GM12878 (cell line): ENCODE measurements around the gene ATP6V0A4. TPM values are rescaled to one million over a fixed set of nuclear protein-coding genes. Genes with fewer than 3 reads are reported as not detected.

ENCODE experiments used
- ATAC-seq: fragments of 200-7000 bp; cut with Tn5 transposase; 3 replicates; pipeline ENCODE4 v1.9.1; 2020; ENCODE audit warnings: mild to moderate bottlenecking, moderate library complexity
- BruUV-seq: library from RNA; stranded (reverse); fragments of 400-500 nt; replicated peaks from 2 replicates; lab custom pipeline; 2021; lab: Mats Ljungman, UMichigan
- CTCF ChIA-PET: fragments of 300-600 bp; sonication (Branson Sonifier 250); formaldehyde crosslinking; extraction: SDS; loops from one replicate; lab custom pipeline; 2021; ENCODE audit warnings: inconsistent platforms; lab: Yijun Ruan, JAX
- POLR2A ChIA-PET: fragments of 350-600 bp; formaldehyde crosslinking; extraction: SDS; loops from one replicate; lab custom pipeline; 2021; ENCODE audit warnings: inconsistent platforms; lab: Charles Lee
- RAD21 ChIA-PET: fragments of 300-600 bp; sonication (Branson Sonifier 250); formaldehyde crosslinking; loops from one replicate; lab custom pipeline; 2023; ENCODE audit warnings: antibody characterized with exemption; ENCODE audit not compliant: unreplicated experiment; lab: Charles Lee
- SMC1A ChIA-PET: fragments of 300-600 bp; sonication (Branson Sonifier 250); formaldehyde crosslinking; loops from one replicate; lab custom pipeline; 2023; ENCODE audit not compliant: unreplicated experiment, uncharacterized antibody; lab: Charles Lee
- DNase-seq: peaks from one replicate; pipeline ENCODE4 v3.0.0-alpha.2; 2011; ENCODE audit warnings: low read depth, low spot score
- FAIRE-seq: peaks from 3 replicates; lab custom pipeline; 2011; peaks lifted over from hg19 to GRCh38; lab: Jason Lieb, UNC
- H2AFZ ChIP-seq: 2 replicates; pipeline ENCODE4 v1.6.0; 2011; ENCODE audit warnings: low read depth, low read length, control low read depth; ENCODE audit not compliant: control insufficient read depth
- H3K27ac ChIP-seq: 2 replicates; pipeline ENCODE4 v1.5.1; 2011; ENCODE audit warnings: control low read depth; ENCODE audit not compliant: control insufficient read depth, insufficient read depth
- H3K27me3 ChIP-seq, 2 experiments: replicated peaks in 1 of 2; 2 replicates each; pipeline versions ENCODE4 v1.6.0 to v1.6.1; 2011; ENCODE audit warnings: low read length in 1 of 2; ENCODE audit not compliant: control insufficient read depth in 2 of 2, insufficient read depth in 2 of 2
- H3K36me3 ChIP-seq, 2 experiments: 2 replicates each; pipeline ENCODE4 v1.5.1; 2011; ENCODE audit warnings: low read length in 1 of 2; ENCODE audit not compliant: control insufficient read depth in 2 of 2, insufficient read depth in 2 of 2
- H3K4me1 ChIP-seq: 2 replicates; pipeline ENCODE4 v1.6.1; 2011; ENCODE audit warnings: mild to moderate bottlenecking, low read length, moderate library complexity, mixed read lengths; ENCODE audit not compliant: control insufficient read depth, insufficient read depth
- H3K4me2 ChIP-seq: 2 replicates; pipeline ENCODE4 v1.6.0; 2011; ENCODE audit warnings: control low read depth; ENCODE audit not compliant: control insufficient read depth, insufficient read depth
- H3K4me3 ChIP-seq: fragments of 200-600 bp; sonication (generic); 2 replicates; pipeline ENCODE4 v1.5.1; 2016
- H3K79me2 ChIP-seq: 2 replicates; pipeline ENCODE4 v1.6.0; 2011; ENCODE audit warnings: low read length; ENCODE audit not compliant: control insufficient read depth, insufficient read depth
- H3K9ac ChIP-seq: 2 replicates; pipeline ENCODE4 v1.8.0; 2011; ENCODE audit warnings: low read length, control low read depth, mixed read lengths; ENCODE audit not compliant: control insufficient read depth, insufficient read depth
- H3K9me3 ChIP-seq: replicated peaks from 3 replicates; pipeline ENCODE4 v1.5.1; 2011; ENCODE audit warnings: mild to moderate bottlenecking, low read length; ENCODE audit not compliant: control insufficient read depth, insufficient read depth
- H4K20me1 ChIP-seq: 2 replicates; pipeline ENCODE4 v1.6.0; 2011; ENCODE audit not compliant: control insufficient read depth, insufficient read depth
- ESRRA ChIP-seq: IDR thresholded peaks from 2 replicates; pipeline ENCODE4 v1.6.1; 2012; ENCODE audit warnings: mild to moderate bottlenecking, low read length, improper control_type of control experiment
- FOXM1 ChIP-seq: IDR thresholded peaks from 2 replicates; pipeline ENCODE4 v1.6.1; 2012; ENCODE audit warnings: low read depth, mild to moderate bottlenecking, inconsistent platforms, low read length, moderate library complexity
- GATAD2B ChIP-seq: fragments of 450-650 bp; conservative IDR thresholded peaks from 2 replicates; pipeline ENCODE4 v1.6.1; 2017; ENCODE audit warnings: low read depth, mild to moderate bottlenecking, moderate library complexity
- NR2C1 ChIP-seq: fragments of 450-650 bp; IDR thresholded peaks from 2 replicates; pipeline ENCODE4 v1.6.1; 2017; ENCODE audit warnings: antibody characterized with exemption, mild to moderate bottlenecking, moderate library complexity
- WGBS: methylation state at CpG from one replicate; pipeline ENCODE4 v1.1.6; 2016; ENCODE audit warnings: low lambda C conversion rate; ENCODE audit not compliant: insufficient replicate concordance, insufficient coverage; ENCODE audit errors: missing lambda C conversion rate; 5-methylcytosine and 5-hydroxymethylcytosine counted together
- in situ Hi-C: fragments of 300-500 bp; cut with MboI; formaldehyde crosslinking; loops from 9 replicates; pipeline ENCODE4 v1.14.3; 2018; ENCODE audit warnings: mixed read lengths
- intact Hi-C: fragments of 100-400 bp; cut with micrococcal nuclease; formaldehyde crosslinking; loops from one replicate; pipeline ENCODE4 v1.14.2; 2022; ENCODE audit not compliant: unreplicated experiment
- polyA plus RNA-seq, 11 experiments: library from polyadenylated mRNA; depleted of rRNA in 4 of 11; unstranded in 6 of 11; stranded (reverse) in 5 of 11; fragments of >200 nt; fragmentation: Nextera tagmentation in 4 of 11; fragmentation: Illumina TruSeq in 1 of 11; extraction: Ambion mirVana in 4 of 11; extraction: Trizol in 1 of 11; gene quantifications; 1 replicate in 1 of 11; 2 replicates in 10 of 11; pipeline versions ENCODE4 v1.2.1 to v1.2.3, GENCODE V29; 2011 to 2016; ENCODE audit warnings: inconsistent platforms in 2 of 11, missing spikeins in 2 of 11, low read depth in 1 of 11
- total RNA-seq, 4 experiments: library from RNA; depleted of rRNA in 3 of 4; stranded (reverse); fragments of >200 nt in 3 of 4; fragmentation: Illumina TruSeq in 1 of 4; extraction: Trizol in 1 of 4; gene quantifications; 2 replicates each; pipeline versions ENCODE4 v1.2.1 to v1.2.3, GENCODE V29; 2013 to 2021
- TF ChIP-seq, protein P1 (sequence below): fragments of 450-650 bp; IDR thresholded peaks from 2 replicates; pipeline ENCODE4 v1.6.1; 2017; ENCODE audit warnings: antibody characterized with exemption, mild to moderate bottlenecking, moderate library complexity

The ATP6V0A4 gene
- total and polyA plus RNA-seq, 10 of the 15 experiments (the other 5 are each of a cell fraction or from before 2014, with no cell fraction given), result not detected

DNA sequence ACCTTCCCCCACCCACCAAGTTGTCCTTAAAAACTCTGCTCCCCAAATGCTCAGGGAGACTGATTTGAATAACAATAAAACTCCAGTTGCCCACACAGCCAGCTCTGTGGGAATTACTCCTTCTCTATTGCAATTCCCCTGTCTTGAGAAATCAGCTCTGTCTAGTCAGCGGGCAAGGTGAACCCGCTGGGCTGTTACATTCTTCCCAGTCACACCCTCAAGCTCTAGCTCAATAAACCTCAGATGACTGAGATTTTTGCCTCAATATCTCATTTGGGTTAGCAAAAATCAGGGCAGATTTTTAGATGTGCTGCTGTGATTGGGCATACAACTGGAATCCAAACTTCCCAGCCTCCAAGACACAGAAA is 129.8 kb downstream of the ATP6V0A4 start:
- ChIA-PET POLR2A (no interaction called here), CTCF (no interaction called here), SMC1A (no interaction called here), RAD21 (interaction anchor here (0.6 kb wide), 1 partner anchor 414 kb away, joined by 3 read pairs; no protein-coding TSS in a partner anchor)
- Histone ChIP-seq H3K4me2 (no peak overlapping the region), H3K27me3 (no peaks in the 10 kb centered on the region), H3K9ac (no peak overlapping the region), H3K27ac (no peak overlapping the region), H3K4me1 (no peaks in the 10 kb centered on the region), H2AFZ (no peak overlapping the region), H3K79me2 (no peaks in the 10 kb centered on the region), H4K20me1 (no peaks in the 10 kb centered on the region), H3K36me3 (no peaks in the 10 kb centered on the region), H3K9me3 (no peaks in the 10 kb centered on the region; the same call in 2 of the 3 replicates), H3K4me3 (no peak overlapping the region)
- WGBS, result 100% methylated on average over 2 of the region's 2 CpGs
- TF ChIP-seq GATAD2B (no peak), FOXM1 (no peak), NR2C1 (no peak), ESRRA (no peak)
- TF ChIP-seq, protein P1, sequence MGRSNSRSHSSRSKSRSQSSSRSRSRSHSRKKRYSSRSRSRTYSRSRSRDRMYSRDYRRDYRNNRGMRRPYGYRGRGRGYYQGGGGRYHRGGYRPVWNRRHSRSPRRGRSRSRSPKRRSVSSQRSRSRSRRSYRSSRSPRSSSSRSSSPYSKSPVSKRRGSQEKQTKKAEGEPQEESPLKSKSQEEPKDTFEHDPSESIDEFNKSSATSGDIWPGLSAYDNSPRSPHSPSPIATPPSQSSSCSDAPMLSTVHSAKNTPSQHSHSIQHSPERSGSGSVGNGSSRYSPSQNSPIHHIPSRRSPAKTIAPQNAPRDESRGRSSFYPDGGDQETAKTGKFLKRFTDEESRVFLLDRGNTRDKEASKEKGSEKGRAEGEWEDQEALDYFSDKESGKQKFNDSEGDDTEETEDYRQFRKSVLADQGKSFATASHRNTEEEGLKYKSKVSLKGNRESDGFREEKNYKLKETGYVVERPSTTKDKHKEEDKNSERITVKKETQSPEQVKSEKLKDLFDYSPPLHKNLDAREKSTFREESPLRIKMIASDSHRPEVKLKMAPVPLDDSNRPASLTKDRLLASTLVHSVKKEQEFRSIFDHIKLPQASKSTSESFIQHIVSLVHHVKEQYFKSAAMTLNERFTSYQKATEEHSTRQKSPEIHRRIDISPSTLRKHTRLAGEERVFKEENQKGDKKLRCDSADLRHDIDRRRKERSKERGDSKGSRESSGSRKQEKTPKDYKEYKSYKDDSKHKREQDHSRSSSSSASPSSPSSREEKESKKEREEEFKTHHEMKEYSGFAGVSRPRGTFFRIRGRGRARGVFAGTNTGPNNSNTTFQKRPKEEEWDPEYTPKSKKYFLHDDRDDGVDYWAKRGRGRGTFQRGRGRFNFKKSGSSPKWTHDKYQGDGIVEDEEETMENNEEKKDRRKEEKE, result no peak
- BruUV-seq, result no TSS peak
- DNase-seq (no peak), ATAC-seq (no peak), FAIRE-seq (no peak)
- intact Hi-C loops (no loop called here), in situ Hi-C loops (no loop called here)
